GM19043 (cell line): ENCODE measurements around the gene APOC3.

Experiments used
- ATAC-seq: cut with Tn5 transposase; IDR thresholded peaks from one replicate; pipeline ENCODE4 v1.9.1; 2021; ENCODE audit warnings: low read depth; ENCODE audit not compliant: unreplicated experiment

The APOC3 gene

DNA sequence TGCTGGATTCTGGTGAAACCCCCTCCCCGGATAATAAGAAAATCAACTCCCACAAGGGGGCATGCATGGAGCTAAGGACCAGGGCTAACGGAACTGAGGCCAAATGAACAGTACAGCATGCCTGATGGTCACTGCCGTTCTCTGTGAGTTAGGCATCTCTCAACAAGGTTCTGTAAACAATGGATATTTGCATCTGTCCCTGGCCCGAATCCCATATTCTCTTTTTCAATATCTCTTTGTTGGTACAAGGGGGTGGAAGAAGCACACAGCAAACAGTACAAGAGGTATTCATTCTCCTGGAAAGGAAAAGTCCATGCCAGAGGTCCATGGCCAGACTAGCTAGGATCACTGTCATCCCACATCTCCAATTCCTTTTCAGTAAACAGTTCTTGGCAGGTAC is 39.9 kb downstream of the APOC3 start:
- ATAC-seq, result no peak

DNA sequence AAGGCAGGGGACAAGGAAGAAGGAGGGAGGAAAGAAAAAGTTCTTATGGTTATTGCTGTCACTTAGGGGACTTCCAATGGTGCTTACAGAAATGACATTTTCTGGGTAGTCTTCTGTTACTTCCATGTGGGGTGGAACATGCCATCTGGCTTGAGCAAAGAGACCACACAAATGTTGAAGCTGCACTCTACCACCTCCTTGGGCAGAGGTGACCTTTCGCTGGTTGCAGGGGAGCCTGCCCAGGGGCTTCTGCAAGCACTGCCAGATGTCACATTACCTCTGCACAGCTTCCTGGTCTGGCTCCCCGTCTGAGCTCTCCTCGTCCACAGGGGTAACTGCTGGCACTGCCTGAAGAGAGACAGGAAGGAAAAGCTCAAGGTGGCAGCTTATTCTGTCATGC is 40.3 kb downstream of the APOC3 start:
- no peak for ATAC-seq

DNA sequence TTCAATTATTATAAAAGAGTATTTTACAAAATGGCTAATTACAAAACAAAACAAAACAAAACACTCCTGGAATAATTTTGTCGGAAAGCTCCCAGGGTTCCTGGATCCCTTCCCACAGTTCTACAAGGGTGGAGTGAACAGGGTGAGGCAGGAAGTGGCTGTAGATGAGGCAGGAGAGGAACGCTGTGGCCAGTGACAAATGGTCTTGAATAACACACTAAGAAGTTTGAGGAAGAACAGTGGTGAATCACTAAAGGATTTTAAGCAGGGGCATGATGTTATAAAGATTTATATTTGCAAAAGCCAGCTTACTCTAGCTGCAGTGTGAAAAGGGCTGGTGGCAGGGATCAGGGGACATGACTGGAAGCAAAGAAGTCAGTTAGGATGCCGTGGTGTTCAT is 41.5 kb downstream of the APOC3 start:
- ATAC-seq, result no peak

DNA sequence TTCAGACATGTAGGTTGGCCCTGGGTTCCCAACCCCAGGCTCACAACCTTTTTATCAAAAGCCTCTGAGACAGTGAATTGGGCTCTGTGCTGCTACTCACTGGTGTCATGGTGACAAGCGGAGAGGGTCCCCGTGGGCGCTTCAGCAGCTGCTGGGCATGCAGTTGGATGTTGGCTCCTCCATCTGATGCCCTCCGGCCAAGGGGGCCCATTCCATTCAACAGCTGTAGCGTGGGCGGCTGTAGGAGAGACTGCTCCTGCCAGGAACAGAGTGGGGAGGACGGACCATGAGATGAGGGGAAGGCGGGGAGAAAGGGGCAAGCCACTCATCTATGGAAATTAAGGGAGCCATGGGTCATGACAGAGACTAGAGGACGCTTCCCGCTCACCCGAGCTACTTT is 43.7 kb downstream of the APOC3 start:
- no peak for ATAC-seq

DNA sequence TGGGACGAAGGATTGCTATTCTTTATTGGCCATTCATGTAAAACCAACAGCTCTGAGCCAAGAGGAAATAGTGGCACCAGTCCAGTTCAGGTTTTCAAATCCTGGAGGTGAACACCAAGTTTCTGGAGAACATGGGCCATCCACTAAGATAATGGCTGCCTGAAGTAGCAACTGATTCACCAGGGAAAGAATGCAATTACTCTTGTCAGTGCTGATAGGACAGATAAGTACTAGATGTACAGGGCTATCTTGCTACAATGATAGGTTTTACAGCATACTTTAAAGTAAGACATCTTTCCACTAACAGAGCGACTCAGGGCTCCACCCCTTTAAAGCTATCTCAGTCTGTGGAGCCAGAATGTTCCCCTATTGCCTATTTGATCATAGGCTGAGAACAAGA is 44.5 kb downstream of the APOC3 start:
- no peak for ATAC-seq

DNA sequence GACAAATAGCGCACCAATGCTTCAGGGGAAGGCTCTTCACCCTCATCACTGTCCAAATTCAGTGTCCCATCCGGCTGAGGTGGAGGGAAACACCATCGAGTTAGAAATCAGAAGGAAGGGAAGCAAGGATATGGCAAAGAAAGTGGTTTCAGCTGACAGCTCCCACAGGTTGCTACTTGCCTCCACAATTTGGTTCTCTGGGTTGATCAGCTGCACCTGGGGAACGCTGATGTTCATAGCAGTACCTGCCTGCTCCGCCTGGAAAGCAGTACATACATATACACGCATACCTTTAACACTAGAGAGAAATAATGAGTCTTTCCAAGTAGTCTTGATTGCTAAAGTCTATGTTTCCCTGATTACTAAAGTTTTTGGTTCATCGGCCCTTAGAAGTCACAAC is 45.5 kb downstream of the APOC3 start:
- ATAC-seq, result no peak

DNA sequence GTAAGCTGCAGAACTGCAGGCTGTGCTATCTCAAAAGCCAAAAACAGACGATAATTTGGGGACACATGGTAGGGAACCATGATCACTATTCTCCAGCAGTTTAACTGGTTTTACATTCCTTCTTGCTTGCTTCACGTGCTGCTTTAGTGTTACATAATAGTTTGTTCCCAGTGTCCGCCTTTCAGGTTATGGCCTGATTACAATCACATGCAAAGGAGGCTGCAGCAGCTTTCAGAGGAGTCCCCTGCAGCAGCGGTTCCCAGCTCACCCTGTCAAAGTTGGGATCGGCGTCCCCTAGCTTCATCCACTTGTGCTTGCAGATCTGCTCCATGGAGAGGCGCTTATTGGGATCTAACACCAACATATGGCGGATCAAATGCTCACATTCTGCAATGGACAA is 46.9 kb downstream of the APOC3 start:
- ATAC-seq, result no peak

DNA sequence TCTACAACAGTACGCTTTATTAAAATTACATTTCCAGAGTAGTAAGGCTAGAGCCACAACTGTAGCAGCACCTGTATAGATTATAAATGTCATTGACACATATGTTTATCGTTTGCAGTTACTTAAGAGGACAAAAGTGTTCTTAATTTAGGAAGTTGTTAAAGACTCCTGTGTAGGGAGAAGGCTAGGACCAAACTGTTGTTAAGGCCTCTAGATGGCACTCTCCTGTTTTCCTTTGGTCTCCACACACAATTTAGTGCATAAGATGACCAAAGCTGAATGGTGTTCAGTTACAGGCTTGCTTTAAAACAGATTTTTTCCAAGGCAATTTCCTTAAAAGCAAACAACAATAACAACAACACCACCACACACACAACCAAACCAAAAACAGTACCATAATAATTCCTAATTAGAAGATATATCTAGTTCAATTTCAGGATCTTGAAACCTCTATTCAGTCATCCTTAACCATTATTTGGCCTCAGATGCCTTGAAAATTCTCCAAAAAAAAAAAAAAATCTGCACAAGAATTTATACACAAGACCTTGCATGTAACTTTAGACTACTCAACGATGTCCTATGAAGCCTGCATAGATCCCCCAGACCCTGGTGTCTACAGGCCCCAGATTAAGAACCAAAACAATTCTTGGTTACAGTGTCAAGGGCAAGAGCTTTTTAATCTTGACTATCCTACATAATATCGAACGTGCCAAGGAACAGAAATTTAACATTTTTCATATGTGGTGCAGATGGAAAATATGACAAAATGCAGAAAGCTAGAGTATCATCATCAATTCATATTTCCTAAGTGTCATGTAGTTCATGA is 50.3 kb downstream of the APOC3 start:
- peak; percentile 49 for ATAC-seq

DNA sequence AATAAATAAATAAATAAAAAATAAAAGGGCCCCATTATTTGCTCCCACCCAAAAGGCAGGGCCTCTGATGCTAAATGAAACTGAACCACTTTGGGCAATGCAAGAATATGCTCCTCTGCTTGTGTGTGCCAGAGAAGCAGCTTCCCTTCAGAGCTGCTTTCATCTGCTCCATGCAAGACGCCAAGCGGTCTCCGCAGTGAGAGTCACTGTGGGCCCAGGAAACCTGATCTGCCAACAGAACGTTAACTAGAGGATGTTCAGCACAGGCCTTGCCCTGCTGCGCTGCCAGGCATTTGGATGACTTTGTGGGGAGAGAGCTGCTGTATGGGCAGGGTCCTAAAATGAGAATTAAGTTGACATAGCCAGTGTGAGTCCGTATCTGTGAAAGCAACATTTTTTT is 51.4 kb downstream of the APOC3 start:
- no peak for ATAC-seq

DNA sequence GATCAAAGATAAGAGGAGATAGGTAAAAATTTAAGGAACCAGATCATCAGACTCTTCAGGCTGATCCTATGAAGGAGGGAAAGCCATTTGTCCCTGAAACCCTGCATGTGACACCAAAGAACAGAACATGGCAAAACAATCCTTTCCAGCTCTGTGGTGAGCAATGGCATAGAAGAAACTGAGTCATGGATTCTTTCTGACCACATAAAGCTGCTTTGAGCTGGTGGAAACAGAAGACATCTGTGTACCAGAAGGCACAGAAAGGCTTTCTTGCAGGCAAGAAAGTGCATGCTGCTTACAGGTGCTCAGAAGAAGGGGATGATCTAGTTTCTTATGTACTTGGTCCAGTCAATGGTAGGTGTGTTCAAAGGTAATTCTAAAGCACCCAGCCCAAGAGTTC is 52.7 kb downstream of the APOC3 start:
- no peak for ATAC-seq
